IMR-90 (cell line): ENCODE measurements around the gene INHBC. TPM values are rescaled to one million over a fixed set of nuclear protein-coding genes. Genes with fewer than 3 reads are reported as not detected.

Source experiments
- ATAC-seq: fragments of 200-7000 bp; cut with Tn5 transposase; 2 replicates; pipeline ENCODE4 v1.9.1; 2020; ENCODE audit warnings: low read depth, mild to moderate bottlenecking, moderate library complexity
- BruUV-seq: library from RNA; stranded (reverse); fragments of 400-500 nt; replicated peaks from 2 replicates; lab custom pipeline; 2021; lab: Mats Ljungman, UMichigan
- CTCF ChIA-PET: fragments of 300-600 bp; formaldehyde crosslinking; extraction: SDS; loops from one replicate; lab custom pipeline; 2021; ENCODE audit warnings: antibody characterized with exemption; lab: Yijun Ruan, JAX
- POLR2A ChIA-PET: fragments of 300-600 bp; sonication (Branson Sonifier 250); formaldehyde crosslinking; loops from one replicate; lab custom pipeline; 2022; ENCODE audit warnings: antibody characterized with exemption; ENCODE audit not compliant: unreplicated experiment; lab: Charles Lee
- DNase-seq: peaks from one replicate; pipeline ENCODE4 v3.0.0; 2013
- H2AFZ ChIP-seq: replicated peaks from 2 replicates; pipeline ENCODE3; 2013; ENCODE audit warnings: low read length, mild to moderate bottlenecking; ENCODE audit not compliant: poor library complexity
- H2AK5ac ChIP-seq: 2 replicates; pipeline ENCODE4 v1.6.1; 2013; ENCODE audit warnings: low read depth, low read length, inconsistent platforms
- H2AK9ac ChIP-seq: replicated peaks from 2 replicates; pipeline ENCODE3; 2013; ENCODE audit warnings: mild to moderate bottlenecking, low read depth, low read length, moderate library complexity; ENCODE audit not compliant: poor library complexity
- H2BK120ac ChIP-seq: 2 replicates; pipeline ENCODE4 v1.6.1; 2013; ENCODE audit warnings: low read depth, low read length, inconsistent platforms
- H2BK15ac ChIP-seq: 3 replicates; pipeline ENCODE4 v1.6.1; 2013; ENCODE audit warnings: low read depth, low read length, inconsistent platforms
- H2BK20ac ChIP-seq: 2 replicates; pipeline ENCODE4 v1.6.1; 2013; ENCODE audit warnings: low read depth, mild to moderate bottlenecking, inconsistent platforms, low read length, moderate library complexity
- H2BK5ac ChIP-seq: 2 replicates; pipeline ENCODE4 v1.6.1; 2013; ENCODE audit warnings: mild to moderate bottlenecking, low read depth, low read length, inconsistent platforms; ENCODE audit not compliant: poor library complexity, severe bottlenecking
- H3K14ac ChIP-seq: replicated peaks from 2 replicates; pipeline ENCODE4 v1.6.1; 2013; ENCODE audit warnings: low read depth, low read length, inconsistent platforms
- H3K18ac ChIP-seq: 2 replicates; pipeline ENCODE4 v1.6.1; 2013; ENCODE audit warnings: low read depth, low read length, control low read depth
- H3K23ac ChIP-seq: 2 replicates; pipeline ENCODE4 v1.6.1; 2013; ENCODE audit warnings: low read depth, low read length, inconsistent platforms
- H3K27ac ChIP-seq: 2 replicates; pipeline ENCODE4 v1.5.1; 2013; ENCODE audit warnings: mild to moderate bottlenecking, control low read depth, low read length; ENCODE audit not compliant: insufficient read depth
- H3K27me3 ChIP-seq: 2 replicates; pipeline ENCODE4 v1.6.1; 2013; ENCODE audit warnings: low read length; ENCODE audit not compliant: control insufficient read depth, insufficient read depth
- H3K36me3 ChIP-seq: 2 replicates; pipeline ENCODE4 v1.6.1; 2013; ENCODE audit warnings: low read length, mixed read lengths; ENCODE audit not compliant: control insufficient read depth, insufficient read depth
- H3K4ac ChIP-seq: 2 replicates; pipeline ENCODE4 v1.6.1; 2013; ENCODE audit warnings: low read depth, low read length, inconsistent platforms
- H3K4me1 ChIP-seq: 2 replicates; pipeline ENCODE4 v1.6.1; 2013; ENCODE audit warnings: low read length, mixed read lengths; ENCODE audit not compliant: control insufficient read depth, insufficient read depth
- H3K4me2 ChIP-seq: 2 replicates; pipeline ENCODE4 v1.6.1; 2013; ENCODE audit warnings: low read depth, mild to moderate bottlenecking, control low read depth, low read length, moderate library complexity
- H3K4me3 ChIP-seq: 2 replicates; pipeline ENCODE4 v1.5.1; 2013; ENCODE audit warnings: low read depth, mild to moderate bottlenecking, control low read depth, low read length, moderate library complexity; ENCODE audit not compliant: insufficient read depth
- H3K56ac ChIP-seq: 2 replicates; pipeline ENCODE4 v1.6.1; 2013; ENCODE audit warnings: low read length, inconsistent platforms; ENCODE audit not compliant: insufficient read depth; ENCODE audit errors: extremely low read depth
- H3K79me1 ChIP-seq, 2 experiments: 2 replicates each; pipeline ENCODE4 v1.6.1; 2013; ENCODE audit warnings: low read length in 2 of 2, inconsistent platforms in 1 of 2, low read depth in 1 of 2
- H3K9ac ChIP-seq: 2 replicates; pipeline ENCODE4 v1.6.1; 2013; ENCODE audit warnings: low read depth, low read length, control low read depth
- H3K9me1 ChIP-seq: 2 replicates; pipeline ENCODE4 v1.6.1; 2013; ENCODE audit warnings: low read length, inconsistent platforms; ENCODE audit not compliant: insufficient read depth
- H3K9me3 ChIP-seq: 2 replicates; pipeline ENCODE4 v1.6.1; 2013; ENCODE audit warnings: low read length; ENCODE audit not compliant: control insufficient read depth, insufficient read depth
- H4K20me1 ChIP-seq: 2 replicates; pipeline ENCODE4 v1.6.1; 2013; ENCODE audit warnings: low read length, inconsistent platforms; ENCODE audit not compliant: insufficient read depth
- H4K5ac ChIP-seq: 2 replicates; pipeline ENCODE4 v1.6.1; 2013; ENCODE audit warnings: mild to moderate bottlenecking, low read depth, low read length, control low read depth
- H4K8ac ChIP-seq, 2 experiments: 2 replicates each; pipeline ENCODE4 v1.6.1; 2013; ENCODE audit warnings: low read depth in 2 of 2, low read length in 2 of 2, control low read depth in 1 of 2, inconsistent platforms in 1 of 2
- H4K91ac ChIP-seq: 2 replicates; pipeline ENCODE4 v1.6.1; 2013; ENCODE audit warnings: low read depth, low read length, inconsistent platforms; ENCODE audit not compliant: insufficient read depth
- BHLHE40 ChIP-seq: fragments of 150-350 bp; IDR thresholded peaks from 2 replicates; pipeline ENCODE4 v1.6.1; 2016; ENCODE audit warnings: mild to moderate bottlenecking, low read depth, low read length
- CTCF ChIP-seq: conservative IDR thresholded peaks from 2 replicates; pipeline ENCODE4 v1.5.1; 2012; ENCODE audit warnings: mild to moderate bottlenecking, low read depth, low read length, improper control_type of control experiment
- ELK1 ChIP-seq: fragments of 150-350 bp; IDR thresholded peaks from 2 replicates; pipeline ENCODE4 v1.6.1; 2016; ENCODE audit warnings: low read depth, mild to moderate bottlenecking, low read length, moderate library complexity, borderline replicate concordance
- FOS ChIP-seq: fragments of 150-350 bp; IDR thresholded peaks from 2 replicates; pipeline ENCODE4 v1.6.1; 2016; ENCODE audit warnings: low read depth, low read length
- MAFK ChIP-seq: IDR thresholded peaks from 2 replicates; pipeline ENCODE4 v1.6.1; 2012; ENCODE audit warnings: low read depth, low read length, improper control_type of control experiment
- MXI1 ChIP-seq: IDR thresholded peaks from 2 replicates; pipeline ENCODE4 v1.6.1; 2012; ENCODE audit warnings: low read depth, mild to moderate bottlenecking, low read length, moderate library complexity, borderline replicate concordance
- NFE2L2 ChIP-seq: fragments of 150-350 bp; IDR thresholded peaks from 2 replicates; pipeline ENCODE4 v1.6.1; 2016; ENCODE audit warnings: low read depth, mild to moderate bottlenecking, low read length
- RAD21 ChIP-seq: IDR thresholded peaks from 2 replicates; pipeline ENCODE4 v1.6.1; 2012; ENCODE audit warnings: low read length, improper control_type of control experiment
- RCOR1 ChIP-seq: IDR thresholded peaks from 2 replicates; pipeline ENCODE4 v1.6.1; 2012; ENCODE audit warnings: mild to moderate bottlenecking, low read length, improper control_type of control experiment; ENCODE audit not compliant: insufficient replicate concordance
- SMC3 ChIP-seq: fragments of 150-350 bp; IDR thresholded peaks from 2 replicates; pipeline ENCODE4 v1.6.1; 2016; ENCODE audit warnings: low read depth, mild to moderate bottlenecking, antibody characterized with exemption, low read length, moderate library complexity
- WGBS, 2 experiments: methylation state at CpG; one replicate each; pipeline versions ENCODE4 v1.1.5 to v1.1.7; 2013; ENCODE audit warnings: missing lambda C conversion rate in 2 of 2; ENCODE audit not compliant: insufficient read length in 1 of 2; ENCODE audit errors: extremely low coverage in 2 of 2; 5-methylcytosine and 5-hydroxymethylcytosine counted together
- dilution Hi-C: fragments of 300-500 bp; cut with HindIII; formaldehyde crosslinking; loops from one replicate; pipeline ENCODE4 v1.14.3; 2018; ENCODE audit warnings: low sequenced_read_pairs; ENCODE audit not compliant: unreplicated experiment
- in situ Hi-C: fragments of 300-500 bp; cut with MboI; formaldehyde crosslinking; loops from 3 replicates; pipeline ENCODE4 v1.14.3; 2019; ENCODE audit warnings: low sequenced_read_pairs, inconsistent platforms, mixed read lengths
- intact Hi-C: fragments of 100-400 bp; cut with micrococcal nuclease; formaldehyde crosslinking; loops from 2 replicates; pipeline ENCODE4 v1.10.0; 2022
- polyA plus RNA-seq, 3 experiments: library from polyadenylated mRNA; depleted of rRNA; stranded (reverse); fragments of >200 nt; gene quantifications; 2 replicates each; pipeline ENCODE4 v1.2.3, GENCODE V29; 2012; ENCODE audit warnings: low replicate concordance in 1 of 3
- total RNA-seq: library from RNA; depleted of rRNA; stranded (reverse); fragments of >200 nt; gene quantifications from 2 replicates; pipeline ENCODE4 v1.2.3, GENCODE V29; 2012

INHBC gene
- total and polyA plus RNA-seq, 2 of the 4 experiments (the other 2 are of a cell fraction) = 0.09 TPM; not detected in 1

- H3K18ac ChIP-seq = no peak overlapping the region
- no peaks in the 10 kb centered on the region for H4K20me1 ChIP-seq
- ChIA-PET POLR2A (no interaction called here), CTCF (no interaction called here)
- no peak overlapping the region for H3K56ac ChIP-seq
- 0 out of 2 replicates have a peak, but pooled peaks cover 2% of the 10 kb centered on the region for H3K4me1 ChIP-seq
- no peak for DNase-seq
- H3K9ac ChIP-seq = no peak overlapping the region
- H3K79me1 ChIP-seq = no peaks in the 10 kb centered on the region
- H2BK120ac ChIP-seq = no peak overlapping the region
- H3K9me3 ChIP-seq = no peaks in the 10 kb centered on the region; the same call in 1 of the 2 replicates
- in situ Hi-C loops (no loop called here), intact Hi-C loops (no loop called here), dilution Hi-C loops (no loop called here)
- H3K14ac ChIP-seq = no peak overlapping the region
- H3K27me3 ChIP-seq = peaks cover 54% of the 10 kb centered on the region
- no peak overlapping the region for H4K5ac ChIP-seq
- H2BK20ac ChIP-seq = no peak overlapping the region
- no peak overlapping the region for H3K4me3 ChIP-seq
- H3K27ac ChIP-seq = no peak overlapping the region
- H4K8ac ChIP-seq = no peak overlapping the region
- no peaks in the 10 kb centered on the region for H3K36me3 ChIP-seq
- no peak for TF ChIP-seq RCOR1
- no peak for TF ChIP-seq BHLHE40
- TF ChIP-seq CTCF = no peak
- no peak for TF ChIP-seq MAFK
- no peak for TF ChIP-seq RAD21
- TF ChIP-seq NFE2L2 = no peak
- no peak for TF ChIP-seq SMC3
- no peak for TF ChIP-seq FOS
- TF ChIP-seq MXI1 = no peak
- no peak for TF ChIP-seq ELK1
- no peak overlapping the region for H2AK5ac ChIP-seq
- H2BK5ac ChIP-seq = no peak overlapping the region
- 0 out of 2 replicates have a peak, but pooled peaks cover 2% of the 10 kb centered on the region for H3K9me1 ChIP-seq
- no peak overlapping the region for H3K23ac ChIP-seq
- no CpG with 5 or more reads among the region's 3 CpGs for WGBS, 2 experiments
- no peak overlapping the region for H2AK9ac ChIP-seq
- ATAC-seq = no peak
- no peak overlapping the region for H3K4ac ChIP-seq
- BruUV-seq = no TSS peak
- no peak overlapping the region for H4K91ac ChIP-seq
- no peak overlapping the region for H2AFZ ChIP-seq
- no peak overlapping the region for H2BK15ac ChIP-seq
- H3K4me2 ChIP-seq = no peak overlapping the region
These were observed 37.1 kb downstream of the INHBC start for GRCh38 chr12:57471661-57472060.
